GM12801 (cell line): ENCODE measurements around the gene TRAK1.

Experiments used
- CTCF ChIP-seq: IDR thresholded peaks from one replicate; pipeline ENCODE4 v1.5.1; 2011; ENCODE audit warnings: control low read depth; ENCODE audit not compliant: insufficient read length; ENCODE audit errors: extremely low read depth

The TRAK1 gene

GRCh38 chr3:42071904-42072812, 19.0 kb upstream of the TRAK1 start:
- no peak for TF ChIP-seq CTCF

- no peak for TF ChIP-seq CTCF
These were observed 18.3 kb upstream of the TRAK1 start for GRCh38 chr3:42072831-42073301.

- TF ChIP-seq CTCF = no peak
These were observed 13.4 kb upstream of the TRAK1 start for GRCh38 chr3:42077785-42078184.

GRCh38 chr3:42078677-42079076, 12.5 kb upstream of the TRAK1 start:
- no peak for TF ChIP-seq CTCF

- TF ChIP-seq CTCF = no peak
These were observed 11.3 kb upstream of the TRAK1 start for GRCh38 chr3:42079701-42080452.

GRCh38 chr3:42080453-42080872, 10.7 kb upstream of the TRAK1 start:
- TF ChIP-seq CTCF = no peak

- no peak for TF ChIP-seq CTCF
These were observed 9.2 kb upstream of the TRAK1 start for GRCh38 chr3:42081838-42082473.
